Aorta (tissue), 5 donors: ENCODE results near the gene PHACTR3. TPM values are rescaled to one million over a fixed set of nuclear protein-coding genes. Genes with fewer than 3 reads are reported as not detected.

Source experiments
- ATAC-seq: fragments of 200-7000 bp; cut with Tn5 transposase; one replicate; pipeline ENCODE4 v1.9.1; 2022; ENCODE audit warnings: moderate library complexity; ENCODE audit not compliant: low FRiP score
- DNase-seq, 2 donors: peaks; one replicate each; pipeline ENCODE4 v3.0.0-alpha.2; 2020
- H3K27ac ChIP-seq, 2 donors: one replicate each; pipeline ENCODE4 v1.5.1; 2013; ENCODE audit warnings: low read length in 2 of 2, mild to moderate bottlenecking in 2 of 2, moderate library complexity in 2 of 2, control low read depth in 1 of 2, inconsistent platforms in 1 of 2, low read depth in 1 of 2
- H3K27me3 ChIP-seq, 2 donors: one replicate each; pipeline ENCODE4 v1.6.1; 2013; ENCODE audit warnings: control low read depth in 1 of 2, low read length in 1 of 2, mild to moderate bottlenecking in 1 of 2, moderate library complexity in 1 of 2; ENCODE audit not compliant: insufficient read depth in 2 of 2, control insufficient read depth in 1 of 2
- H3K36me3 ChIP-seq, 2 donors: one replicate each; pipeline ENCODE4 v1.6.1; 2013; ENCODE audit warnings: control low read depth in 1 of 2, low read length in 1 of 2, mild to moderate bottlenecking in 1 of 2; ENCODE audit not compliant: insufficient read depth in 2 of 2, control insufficient read depth in 1 of 2
- H3K4me1 ChIP-seq, 2 donors: one replicate each; pipeline ENCODE4 v1.6.1; 2013; ENCODE audit warnings: low read length in 2 of 2, control low read depth in 1 of 2, mild to moderate bottlenecking in 1 of 2, moderate library complexity in 1 of 2; ENCODE audit not compliant: insufficient read depth in 2 of 2, control insufficient read depth in 1 of 2
- H3K4me3 ChIP-seq, 2 donors: one replicate each; pipeline ENCODE4 v1.5.1; 2013; ENCODE audit warnings: low read length in 2 of 2, control low read depth in 1 of 2, mild to moderate bottlenecking in 1 of 2
- H3K9me3 ChIP-seq: one replicate; pipeline ENCODE4 v1.6.1; 2013; ENCODE audit warnings: mild to moderate bottlenecking, low read length; ENCODE audit not compliant: control insufficient read depth
- WGBS, 2 donors: extraction: QIAGEN DNeasy Blood & Tissue Kit; methylation state at CpG; one replicate each; pipeline ENCODE4 v1.1.7; 2013; 5-methylcytosine and 5-hydroxymethylcytosine counted together
- intact Hi-C, 2 donors: fragments of 100-400 bp; cut with DNase I; formaldehyde crosslinking; loops; one replicate each; pipeline versions ENCODE4 v1.14.2 to v1.15.0; 2022
- polyA plus RNA-seq, 2 donors: library from polyadenylated mRNA; stranded (reverse); fragments of 200-250 nt; gene quantifications; one replicate each; pipeline ENCODE4 v1.2.3, GENCODE V29; 2013
- total RNA-seq, 2 donors: library from RNA; stranded (reverse); fragmentation: NEBNext Ultra II Directional; extraction: Animal tissue kit (Norgen Biotek cat#: 25700); gene quantifications; one replicate each; pipeline ENCODE4 v1.2.1, GENCODE V29; 2021
- donor health status: healthy with polysubstance abuse.
- donor health status: Bipolar disorder and iron deficiency.
- donor health status: DM: no; HTN: no; CAD: no.
- donor health status: DM: no; HTN: no; CAD: no.
- donor health status: DM: yes; HTN: yes; CAD: no.

Gene PHACTR3
- total and polyA plus RNA-seq, 4 donors, result 0.16 to 0.27 TPM; not detected in 2

- no peak for ATAC-seq
Measured at GRCh38 chr20:59577809-59578435, 26.4 kb upstream of the PHACTR3 start.

GRCh38 chr20:59578436-59579403, 25.6 kb upstream of the PHACTR3 start:
- no peak for DNase-seq
- WGBS, 2 donors, result 88 to 89% methylated on average over 18 of the region's 18 CpGs
- Histone ChIP-seq H3K9me3 (no peaks in the 10 kb centered on the region), H3K4me3 (no peak overlapping the region), H3K4me1 (no peaks in the 10 kb centered on the region), H3K27ac (no peak overlapping the region), H3K36me3 (no peaks in the 10 kb centered on the region), H3K27me3 (no peaks in the 10 kb centered on the region)
- no peak for ATAC-seq
- intact Hi-C loops, result no loop called here

More at GRCh38 chr20:59577809-59578435, 26.4 kb upstream of the PHACTR3 start:
- no peaks in the 10 kb centered on the region for H3K4me1 ChIP-seq
- H3K9me3 ChIP-seq, result no peaks in the 10 kb centered on the region
- no peak overlapping the region for H3K27ac ChIP-seq
- intact Hi-C loops, result no loop called here
- no peak overlapping the region for H3K4me3 ChIP-seq
- no peaks in the 10 kb centered on the region for H3K36me3 ChIP-seq
- 58 to 60% methylated on average over 17 to 18 of the region's 18 CpGs for WGBS, 2 donors
- DNase-seq, result no peak
- H3K27me3 ChIP-seq, result no peaks in the 10 kb centered on the region

GRCh38 chr20:59579404-59580145, 24.8 kb upstream of the PHACTR3 start:
- 33 to 44% methylated on average over 12 of the region's 12 CpGs for WGBS, 2 donors
- ATAC-seq, result no peak
- Histone ChIP-seq H3K4me3 (no peak overlapping the region), H3K27me3 (no peaks in the 10 kb centered on the region), H3K4me1 (no peaks in the 10 kb centered on the region), H3K9me3 (no peaks in the 10 kb centered on the region), H3K27ac (no peak overlapping the region), H3K36me3 (no peaks in the 10 kb centered on the region)
- intact Hi-C loops, result no loop called here
- peak in 1 of 2 donors; percentile 34 for DNase-seq

- Histone ChIP-seq H3K27me3 (no peaks in the 10 kb centered on the region), H3K27ac (no peak overlapping the region), H3K9me3 (no peaks in the 10 kb centered on the region), H3K4me1 (no peaks in the 10 kb centered on the region), H3K36me3 (no peaks in the 10 kb centered on the region), H3K4me3 (no peak overlapping the region)
- intact Hi-C loops, result no loop called here
- WGBS, 2 donors, result 11 to 19% methylated on average over 8 of the region's 8 CpGs
- ATAC-seq (no peak), DNase-seq (peak in 1 of 2 donors; percentile 28)
Measured at GRCh38 chr20:59580146-59580946, 24.0 kb upstream of the PHACTR3 start.

- no peak overlapping the region for H3K4me3 ChIP-seq
- no peak overlapping the region for H3K27ac ChIP-seq
- 59 to 68% methylated on average over 9 of the region's 9 CpGs for WGBS, 2 donors
- DNase-seq (peak in 1 of 2 donors; percentile 31), ATAC-seq (no peak)
- H3K9me3 ChIP-seq, result no peaks in the 10 kb centered on the region
- intact Hi-C loops, result no loop called here
- no peaks in the 10 kb centered on the region for H3K36me3 ChIP-seq
- no peaks in the 10 kb centered on the region for H3K27me3 ChIP-seq
- no peaks in the 10 kb centered on the region for H3K4me1 ChIP-seq
Measured at GRCh38 chr20:59580991-59581401, 23.3 kb upstream of the PHACTR3 start.

- H3K27ac ChIP-seq, result no peak overlapping the region
- H3K4me3 ChIP-seq, result no peak overlapping the region
Measured at GRCh38 chr20:59581993-59582679, 22.2 kb upstream of the PHACTR3 start.

GRCh38 chr20:59583428-59584277, 20.7 kb upstream of the PHACTR3 start:
- H3K4me3 ChIP-seq, result no peak overlapping the region

More at GRCh38 chr20:59581993-59582679, 22.2 kb upstream of the PHACTR3 start:
- 40 to 54% methylated on average over 13 of the region's 13 CpGs for WGBS, 2 donors
- Histone ChIP-seq H3K36me3 (no peaks in the 10 kb centered on the region), H3K27me3 (no peaks in the 10 kb centered on the region), H3K4me1 (no peaks in the 10 kb centered on the region), H3K9me3 (peaks cover 2% of the 10 kb centered on the region)
- intact Hi-C loops, result no loop called here
- no peak for ATAC-seq
- DNase-seq, result no peak

More at GRCh38 chr20:59583428-59584277, 20.7 kb upstream of the PHACTR3 start:
- DNase-seq (peak in 1 of 2 donors; percentile 84), ATAC-seq (no peak)
- H3K36me3 ChIP-seq, result no peaks in the 10 kb centered on the region
- intact Hi-C loops, result no loop called here
- H3K27me3 ChIP-seq, result no peaks in the 10 kb centered on the region
- H3K4me1 ChIP-seq, result no peaks in the 10 kb centered on the region
- peaks cover 8% of the 10 kb centered on the region for H3K9me3 ChIP-seq
- 54 to 58% methylated on average over 31 of the region's 31 CpGs for WGBS, 2 donors
- H3K27ac ChIP-seq, result no peak overlapping the region
